Endothelial cell (in vitro differentiated cells): ENCODE measurements around the gene DMPK. TPM values are rescaled to one million over a fixed set of nuclear protein-coding genes. Genes with fewer than 3 reads are reported as not detected.

Source experiments
- DNase-seq: peaks from one replicate; pipeline ENCODE4 v3.0.0; 2021; ENCODE audit warnings: low spot score
- H3K27ac Mint-ChIP-seq: one replicate; pipeline ENCODE4 v1.8.0; 2021; ENCODE audit warnings: mixed read lengths, inconsistent platforms; ENCODE audit not compliant: unreplicated experiment
- H3K27me3 Mint-ChIP-seq: one replicate; pipeline ENCODE4 v1.8.0; 2021; ENCODE audit warnings: mild to moderate bottlenecking, moderate library complexity, mixed read lengths, inconsistent platforms; ENCODE audit not compliant: unreplicated experiment
- H3K36me3 Mint-ChIP-seq: one replicate; pipeline ENCODE4 v1.8.0; 2021; ENCODE audit warnings: mild to moderate bottlenecking, low read depth, mixed read lengths, inconsistent platforms; ENCODE audit not compliant: unreplicated experiment
- H3K4me1 Mint-ChIP-seq: one replicate; pipeline ENCODE4 v1.8.0; 2021; ENCODE audit warnings: mild to moderate bottlenecking, mixed read lengths, inconsistent platforms; ENCODE audit not compliant: unreplicated experiment
- H3K4me3 Mint-ChIP-seq: one replicate; pipeline ENCODE4 v1.8.0; 2021; ENCODE audit warnings: mild to moderate bottlenecking, mixed read lengths, inconsistent platforms; ENCODE audit not compliant: unreplicated experiment
- H3K9me3 Mint-ChIP-seq: one replicate; pipeline ENCODE4 v1.8.0; 2021; ENCODE audit warnings: mixed read lengths, inconsistent platforms; ENCODE audit not compliant: unreplicated experiment
- total RNA-seq: library from RNA; stranded (reverse); fragmentation: NEBNext Ultra II Directional; extraction: Animal tissue kit (Norgen Biotek cat#: 25700); gene quantifications from one replicate; pipeline ENCODE4 v1.2.1, GENCODE V29; 2021; ENCODE audit not compliant: unreplicated experiment
- TF ChIP-seq, protein P1 (sequence below): fragments of 200-600 bp; sonication (generic); IDR thresholded peaks from one replicate; pipeline ENCODE4 v1.5.0; 2021; ENCODE audit warnings: antibody characterized with exemption; ENCODE audit not compliant: unreplicated experiment

The DMPK gene
- total RNA-seq, 1 donor from 2014 or later = 80.3 TPM

DNA sequence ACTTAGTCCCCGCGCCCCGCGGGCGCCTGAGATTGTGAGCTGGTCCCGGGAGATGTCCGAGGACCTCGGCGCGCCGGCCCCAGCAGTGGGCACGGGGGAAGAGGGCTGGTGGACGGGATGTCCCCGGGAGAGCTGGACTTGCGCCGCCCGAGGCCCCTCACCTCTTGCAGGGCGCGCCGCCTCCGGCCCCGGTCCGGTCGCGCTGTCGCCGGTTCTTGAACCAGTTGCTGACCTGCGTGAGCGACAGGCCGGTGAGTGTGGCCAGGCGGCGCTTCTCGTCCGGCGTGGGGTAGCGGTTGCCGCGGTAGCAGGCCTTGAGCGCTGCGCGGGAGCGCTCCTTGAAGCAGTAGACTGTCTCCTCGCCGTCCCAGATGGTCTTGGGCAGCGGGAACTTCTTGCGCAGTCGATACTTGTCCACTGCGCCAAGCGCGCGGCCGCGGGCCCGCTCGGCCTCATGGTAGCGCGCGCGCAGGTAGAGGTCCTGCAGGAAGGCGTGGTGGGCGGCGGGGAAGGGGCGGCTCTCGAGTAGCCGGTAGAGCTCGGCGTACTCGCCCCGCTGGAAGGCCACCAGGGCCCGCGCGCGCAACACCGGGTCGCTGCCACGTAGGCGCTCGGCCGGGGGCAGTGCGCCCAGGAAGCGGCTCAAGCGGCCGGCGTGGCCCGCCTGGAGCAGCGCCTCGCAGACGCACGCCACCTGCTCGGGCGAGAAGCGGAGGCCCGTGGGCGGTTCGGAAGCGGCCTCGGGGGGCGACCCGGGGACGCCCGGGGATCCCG, 14.2 kb downstream of the DMPK start:
- peak; percentile 57 for DNase-seq
- Mint-ChIP-seq H3K27ac (no peak overlapping the region), H3K9me3 (no peaks in the 10 kb centered on the region), H3K4me1 (peaks cover 15% of the 10 kb centered on the region), H3K36me3 (peaks cover 10% of the 10 kb centered on the region), H3K27me3 (peaks cover 26% of the 10 kb centered on the region), H3K4me3 (peak overlapping the region; percentile 90)
- TF ChIP-seq, protein P1, sequence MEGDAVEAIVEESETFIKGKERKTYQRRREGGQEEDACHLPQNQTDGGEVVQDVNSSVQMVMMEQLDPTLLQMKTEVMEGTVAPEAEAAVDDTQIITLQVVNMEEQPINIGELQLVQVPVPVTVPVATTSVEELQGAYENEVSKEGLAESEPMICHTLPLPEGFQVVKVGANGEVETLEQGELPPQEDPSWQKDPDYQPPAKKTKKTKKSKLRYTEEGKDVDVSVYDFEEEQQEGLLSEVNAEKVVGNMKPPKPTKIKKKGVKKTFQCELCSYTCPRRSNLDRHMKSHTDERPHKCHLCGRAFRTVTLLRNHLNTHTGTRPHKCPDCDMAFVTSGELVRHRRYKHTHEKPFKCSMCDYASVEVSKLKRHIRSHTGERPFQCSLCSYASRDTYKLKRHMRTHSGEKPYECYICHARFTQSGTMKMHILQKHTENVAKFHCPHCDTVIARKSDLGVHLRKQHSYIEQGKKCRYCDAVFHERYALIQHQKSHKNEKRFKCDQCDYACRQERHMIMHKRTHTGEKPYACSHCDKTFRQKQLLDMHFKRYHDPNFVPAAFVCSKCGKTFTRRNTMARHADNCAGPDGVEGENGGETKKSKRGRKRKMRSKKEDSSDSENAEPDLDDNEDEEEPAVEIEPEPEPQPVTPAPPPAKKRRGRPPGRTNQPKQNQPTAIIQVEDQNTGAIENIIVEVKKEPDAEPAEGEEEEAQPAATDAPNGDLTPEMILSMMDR = no peak

- peak overlapping the region; percentile 90 for H3K4me3 Mint-ChIP-seq
- no peak overlapping the region for H3K27ac Mint-ChIP-seq
- H3K9me3 Mint-ChIP-seq = no peaks in the 10 kb centered on the region
- TF ChIP-seq, protein P1 = no peak
- H3K27me3 Mint-ChIP-seq = peaks cover 26% of the 10 kb centered on the region
- H3K36me3 Mint-ChIP-seq = peaks cover 6% of the 10 kb centered on the region
- DNase-seq = peak; percentile 56
- H3K4me1 Mint-ChIP-seq = peaks cover 15% of the 10 kb centered on the region
Measured at GRCh38 chr19:45767410-45767880, 14.8 kb downstream of the DMPK start.

GRCh38 chr19:45766869-45767346, 15.4 kb downstream of the DMPK start:
- H3K27me3 Mint-ChIP-seq = peaks cover 22% of the 10 kb centered on the region
- peaks cover 1% of the 10 kb centered on the region for H3K36me3 Mint-ChIP-seq
- H3K4me3 Mint-ChIP-seq = peak overlapping the region; percentile 90
- TF ChIP-seq, protein P1 = no peak
- H3K4me1 Mint-ChIP-seq = peaks cover 12% of the 10 kb centered on the region
- no peak overlapping the region for H3K27ac Mint-ChIP-seq
- DNase-seq = no peak
- H3K9me3 Mint-ChIP-seq = no peaks in the 10 kb centered on the region

DNA sequence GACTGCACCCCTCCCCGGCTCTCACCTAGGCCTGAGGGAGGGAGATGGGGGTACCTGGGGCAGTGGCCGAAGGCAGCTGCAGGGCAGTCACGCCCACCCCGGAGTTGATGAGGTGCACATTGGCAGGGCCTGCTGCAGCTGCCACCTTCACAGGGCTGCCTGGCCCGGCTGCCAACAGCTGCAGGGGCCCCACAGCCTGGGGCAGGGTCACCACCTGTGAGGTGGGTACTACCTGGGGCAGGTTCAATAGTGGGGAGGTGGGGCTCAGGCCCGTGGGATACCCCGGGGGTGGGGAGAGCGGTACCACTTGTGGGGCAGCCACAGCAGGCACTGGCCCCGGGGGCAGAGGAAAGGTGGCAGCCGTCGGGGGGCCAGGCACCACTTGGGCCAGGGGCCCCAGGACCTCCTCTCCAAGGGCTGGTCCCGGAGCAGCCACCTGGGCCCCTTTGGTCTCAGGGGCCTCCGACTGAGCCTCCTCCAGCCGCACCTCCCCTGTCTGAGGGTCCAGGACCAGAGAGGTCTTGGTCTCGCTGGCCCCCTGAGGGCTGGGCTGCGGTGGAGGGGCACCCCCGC, 15.9 kb downstream of the DMPK start:
- Mint-ChIP-seq H3K9me3 (no peaks in the 10 kb centered on the region), H3K27ac (no peak overlapping the region), H3K4me1 (peaks cover 12% of the 10 kb centered on the region), H3K27me3 (peaks cover 19% of the 10 kb centered on the region), H3K4me3 (no peak overlapping the region), H3K36me3 (no peaks in the 10 kb centered on the region)
- no peak for DNase-seq
- TF ChIP-seq, protein P1 = no peak
